ENCODE results near the gene SPIRE2.
"Not testable (repeated sequence)": the region's sequence is repeated elsewhere in the genome, so short reads cannot be mapped to it uniquely, and the experiment has no call there.

DNA sequence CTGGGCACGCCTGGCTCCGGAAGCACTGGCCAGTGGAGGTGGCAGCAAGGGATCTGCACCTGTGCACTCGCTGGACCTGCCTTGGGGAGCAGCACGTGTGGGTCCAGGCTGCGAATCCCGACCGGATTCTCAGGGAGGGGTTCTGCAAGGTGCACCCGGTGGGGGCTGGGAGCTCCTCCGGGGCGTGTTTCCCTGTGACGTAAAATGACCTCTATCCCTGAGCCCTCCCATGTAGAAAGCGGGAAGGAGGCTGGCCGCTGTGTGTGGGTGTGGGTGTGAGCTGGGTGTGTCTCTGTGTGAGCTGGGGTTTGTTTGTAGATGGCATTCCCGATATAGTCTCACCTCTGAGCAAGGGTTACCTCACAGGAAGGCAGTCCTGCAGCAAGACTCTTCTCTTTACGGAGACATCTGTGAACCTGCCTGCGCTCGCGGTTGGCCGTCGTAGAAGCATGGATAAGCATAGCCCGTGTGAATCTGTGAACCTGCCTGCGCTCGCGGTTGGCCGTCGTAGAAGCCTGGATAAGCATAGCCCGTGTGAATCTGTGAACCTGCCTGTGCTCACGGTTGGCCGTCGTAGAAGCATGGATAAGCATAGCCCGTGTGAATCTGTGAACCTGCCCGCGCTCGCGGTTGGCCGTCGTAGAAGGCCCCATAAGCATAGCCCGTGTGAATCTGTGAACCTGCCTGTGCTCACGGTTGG, 5.5 kb downstream of the SPIRE2 start:
- not testable (repeated sequence) for TF ChIP-seq POLR2AphosphoS5 (IDR thresholded peaks at IDR 0.05)
- TF ChIP-seq, protein P1, sequence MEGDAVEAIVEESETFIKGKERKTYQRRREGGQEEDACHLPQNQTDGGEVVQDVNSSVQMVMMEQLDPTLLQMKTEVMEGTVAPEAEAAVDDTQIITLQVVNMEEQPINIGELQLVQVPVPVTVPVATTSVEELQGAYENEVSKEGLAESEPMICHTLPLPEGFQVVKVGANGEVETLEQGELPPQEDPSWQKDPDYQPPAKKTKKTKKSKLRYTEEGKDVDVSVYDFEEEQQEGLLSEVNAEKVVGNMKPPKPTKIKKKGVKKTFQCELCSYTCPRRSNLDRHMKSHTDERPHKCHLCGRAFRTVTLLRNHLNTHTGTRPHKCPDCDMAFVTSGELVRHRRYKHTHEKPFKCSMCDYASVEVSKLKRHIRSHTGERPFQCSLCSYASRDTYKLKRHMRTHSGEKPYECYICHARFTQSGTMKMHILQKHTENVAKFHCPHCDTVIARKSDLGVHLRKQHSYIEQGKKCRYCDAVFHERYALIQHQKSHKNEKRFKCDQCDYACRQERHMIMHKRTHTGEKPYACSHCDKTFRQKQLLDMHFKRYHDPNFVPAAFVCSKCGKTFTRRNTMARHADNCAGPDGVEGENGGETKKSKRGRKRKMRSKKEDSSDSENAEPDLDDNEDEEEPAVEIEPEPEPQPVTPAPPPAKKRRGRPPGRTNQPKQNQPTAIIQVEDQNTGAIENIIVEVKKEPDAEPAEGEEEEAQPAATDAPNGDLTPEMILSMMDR (IDR thresholded peaks at IDR 0.05) = not testable (repeated sequence)

Data from sigmoid colon (tissue), 4 donors.